Stimulated activated CD4-positive, alpha-beta T cell treated with anti-CD3 and anti-CD28 coated beads, Interleukin-12 subunit alpha, Interleukin-12 subunit beta, amount 100 ng/mL, for 4 hours (primary cell): ENCODE measurements around the gene ZNF396.

Experiments used
- DNase-seq: peaks from one replicate; pipeline ENCODE4 v3.0.0-alpha.2; 2020

ZNF396 gene

GRCh38 chr18:35379421-35379820 is 2.3 kb upstream of the ZNF396 start:
- no peak for DNase-seq

- no peak for DNase-seq
These were observed 1.4 kb upstream of the ZNF396 start for GRCh38 chr18:35378574-35378896.

DNA sequence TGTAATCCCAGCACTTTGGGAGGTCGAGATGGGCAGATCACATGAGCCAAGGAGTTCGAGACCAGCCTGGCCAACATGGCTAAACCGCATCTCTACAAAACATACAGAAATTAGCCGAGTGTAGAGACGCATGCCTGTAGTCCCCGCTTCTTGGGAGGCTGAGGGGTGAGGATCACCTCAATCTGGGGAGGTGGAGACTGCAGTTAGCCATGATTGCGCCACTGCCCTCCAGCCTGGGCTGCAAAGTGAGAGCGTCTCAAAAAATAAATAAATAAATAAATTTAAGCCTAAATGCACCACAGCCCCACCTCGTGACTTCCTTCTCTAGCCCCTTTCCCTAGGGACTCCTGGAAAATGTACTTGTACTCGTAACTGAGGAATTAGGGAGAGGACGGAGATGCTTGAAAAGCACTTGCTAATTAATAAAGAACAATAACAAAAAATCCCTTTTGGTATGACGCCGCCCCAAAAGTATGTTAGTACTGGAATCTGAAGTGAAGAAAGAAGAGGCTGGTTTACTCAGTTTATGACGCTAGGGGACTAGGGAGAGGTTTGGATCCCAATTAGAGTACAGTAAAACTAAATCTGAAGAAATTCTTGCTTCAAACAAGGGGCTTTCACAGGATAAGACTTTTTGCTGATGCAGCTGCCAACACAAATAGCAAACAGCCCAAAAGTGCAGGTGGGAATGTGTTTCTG is 887 bp upstream of the ZNF396 start:
- DNase-seq, result no peak

- DNase-seq, result peak; percentile 8
These were observed 770 bp downstream of the ZNF396 start for GRCh38 chr18:35376393-35376741.

- no peak for DNase-seq
These were observed 2.4 kb downstream of the ZNF396 start for GRCh38 chr18:35374708-35375107.

DNA sequence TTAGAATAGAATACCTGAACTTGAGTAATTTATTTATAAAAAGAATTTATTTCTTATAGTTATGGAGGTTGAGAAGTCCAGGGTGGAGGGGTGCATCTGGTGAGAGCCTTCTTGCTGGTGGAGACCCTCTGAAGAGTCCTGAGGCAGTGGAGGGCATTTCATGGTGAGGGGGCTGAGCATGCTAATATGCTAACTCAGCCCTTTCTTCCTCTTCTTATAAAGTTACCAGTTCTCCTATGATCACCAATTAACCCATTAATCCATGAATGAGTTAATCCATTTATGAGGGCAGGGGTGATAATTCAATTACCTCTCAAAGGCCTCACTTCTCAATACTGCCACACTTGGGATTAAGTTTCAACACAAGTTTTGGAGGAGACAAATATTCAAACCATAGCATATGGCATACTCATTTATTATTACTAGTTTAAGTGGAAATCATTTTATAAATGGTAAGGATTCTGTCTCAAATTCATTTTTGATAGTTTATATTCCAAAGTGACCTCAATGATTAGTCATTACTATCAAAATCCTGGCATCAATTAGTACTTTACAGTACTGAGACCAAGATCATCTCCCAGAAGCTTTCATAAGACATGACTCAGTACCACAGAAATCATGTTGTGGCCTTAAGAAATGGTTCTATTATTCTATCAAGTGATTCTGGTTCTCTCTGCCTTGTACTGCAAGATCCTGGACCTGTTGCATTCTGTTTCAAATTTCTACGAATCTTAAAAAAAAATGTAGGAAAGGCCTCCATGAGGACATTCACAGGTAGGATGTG is 5.5 kb downstream of the ZNF396 start:
- no peak for DNase-seq

- no peak for DNase-seq
These were observed 8.0 kb downstream of the ZNF396 start for GRCh38 chr18:35369126-35369525.

- no peak for DNase-seq
These were observed 8.5 kb downstream of the ZNF396 start for GRCh38 chr18:35368595-35368994.

GRCh38 chr18:35362531-35362930 is 14.6 kb downstream of the ZNF396 start:
- DNase-seq, result no peak

- DNase-seq, result no peak
These were observed 15.4 kb downstream of the ZNF396 start for GRCh38 chr18:35361570-35362321.

DNA sequence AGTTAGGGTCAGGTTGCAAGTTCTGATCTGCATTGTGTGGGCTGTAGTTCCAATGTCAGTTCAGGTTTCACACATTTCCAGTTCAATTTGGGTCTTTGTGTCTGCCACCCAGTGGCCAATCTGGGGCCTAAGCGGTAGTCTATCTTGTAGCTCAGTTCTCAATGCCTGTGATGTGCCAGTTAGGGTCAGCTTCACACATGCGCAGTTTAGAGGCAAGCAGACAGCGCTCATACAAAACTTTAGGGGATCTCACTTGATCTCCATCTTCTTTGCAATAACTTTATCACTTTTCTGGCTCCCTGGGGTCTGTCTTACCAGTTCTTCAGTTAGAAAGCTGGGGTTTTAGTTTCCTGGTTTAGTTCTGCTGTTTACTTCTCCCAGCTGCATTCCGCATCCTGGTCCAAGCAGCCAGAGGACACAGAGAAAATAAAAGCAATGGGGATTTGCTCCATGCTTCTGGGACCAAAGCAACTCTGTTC is 22.0 kb downstream of the ZNF396 start:
- DNase-seq, result peak; percentile 37

DNA sequence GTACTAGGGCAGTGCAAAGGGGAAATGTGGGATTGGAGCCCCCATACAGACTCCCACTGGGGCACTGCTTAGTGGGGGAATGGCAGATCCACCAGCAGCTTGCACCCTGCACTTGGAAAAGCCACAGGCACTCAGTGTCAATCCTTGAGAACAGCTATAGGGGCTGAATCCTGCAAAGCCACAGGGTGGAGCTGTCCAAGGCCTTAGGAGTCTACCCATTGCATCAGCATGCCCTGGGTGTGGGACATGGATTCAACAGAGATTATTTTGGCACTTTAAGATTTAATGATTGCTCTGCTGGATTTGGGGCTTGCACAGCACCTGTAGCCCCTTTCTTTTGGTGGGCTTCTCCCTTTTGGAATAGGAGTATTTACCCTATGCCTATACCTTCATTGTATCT is 24.4 kb downstream of the ZNF396 start:
- DNase-seq, result no peak

DNA sequence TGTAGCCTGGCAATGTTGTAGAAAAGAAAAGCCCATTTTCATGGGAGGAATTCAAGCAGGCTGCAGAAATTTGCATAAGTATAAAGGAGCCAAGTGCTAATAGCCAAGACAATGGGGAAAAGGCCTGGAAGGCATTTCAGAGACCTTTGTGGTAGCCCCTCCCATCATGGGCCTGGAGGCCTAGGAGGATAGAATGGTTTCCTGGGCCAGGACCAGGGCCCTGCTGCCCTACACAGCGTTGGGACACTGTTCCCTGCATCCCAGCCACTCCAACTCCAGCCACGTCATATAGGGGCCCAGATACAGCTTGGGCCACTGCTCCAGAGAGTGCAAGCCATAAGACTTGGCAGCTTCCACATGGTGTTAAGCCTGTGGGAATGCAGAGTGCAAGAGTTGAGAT is 24.9 kb downstream of the ZNF396 start:
- no peak for DNase-seq

DNA sequence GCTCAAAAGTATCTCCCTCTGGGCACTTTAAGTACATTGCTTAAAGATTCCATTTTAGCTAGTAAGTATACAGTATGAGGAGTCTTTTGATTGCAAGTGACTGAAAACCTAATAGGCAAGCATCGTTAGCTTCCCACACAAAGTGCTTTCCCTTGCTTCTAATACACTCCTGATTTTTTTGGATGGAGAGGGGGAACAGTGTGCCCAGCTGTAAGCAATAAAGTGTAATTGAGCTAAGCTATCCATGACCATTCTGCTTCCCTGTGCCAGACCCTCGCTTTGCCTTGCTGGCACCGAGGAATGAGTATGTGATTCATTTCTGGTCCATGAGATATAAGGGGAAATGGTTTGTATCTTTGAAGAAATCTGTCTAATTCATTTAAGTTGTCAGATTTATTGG is 29.1 kb downstream of the ZNF396 start:
- DNase-seq, result no peak

DNA sequence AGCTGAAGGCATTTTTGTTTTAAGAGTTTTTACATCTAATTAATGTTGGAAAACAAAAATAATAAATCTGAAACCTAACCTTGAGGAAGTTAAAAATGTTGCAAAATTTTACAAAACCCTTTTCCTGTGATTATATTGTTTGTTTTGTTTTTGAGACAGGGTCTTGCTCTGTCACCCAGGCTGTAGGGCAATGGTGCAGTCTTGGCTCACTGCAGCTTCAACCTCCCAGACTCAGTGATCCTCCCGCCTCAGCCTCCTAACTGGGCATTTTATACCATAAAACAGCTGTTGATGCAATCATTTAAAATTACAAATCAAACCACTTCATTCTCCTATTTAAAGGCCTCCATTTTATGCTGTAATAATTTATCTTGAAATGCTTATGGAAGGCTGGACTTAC is 31.2 kb downstream of the ZNF396 start:
- DNase-seq, result no peak

DNA sequence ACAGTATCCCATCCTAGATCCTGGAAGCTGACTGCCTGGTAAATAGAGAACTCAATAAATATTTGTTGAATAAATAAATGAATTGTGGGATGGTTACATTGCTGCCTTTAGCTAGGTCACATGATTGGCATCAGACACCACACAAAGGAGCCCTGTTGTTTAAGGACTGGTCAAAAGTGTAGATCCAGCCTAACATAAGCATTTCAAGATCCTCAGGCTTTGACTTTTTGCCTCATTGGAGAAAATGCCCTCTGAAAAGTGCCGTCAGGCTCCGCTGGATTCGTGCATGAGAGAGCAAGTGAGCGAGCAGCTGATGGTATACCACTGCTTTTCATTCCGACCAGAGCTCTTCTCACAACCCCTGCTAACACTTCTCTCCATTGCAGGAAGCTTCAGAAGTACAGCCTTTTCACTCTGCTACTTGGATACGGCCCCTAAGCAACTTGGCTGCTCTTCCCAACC is 31.6 kb downstream of the ZNF396 start:
- DNase-seq, result no peak

GRCh38 chr18:35344736-35345459 is 32.2 kb downstream of the ZNF396 start:
- no peak for DNase-seq

GRCh38 chr18:35343936-35344735 is 33.0 kb downstream of the ZNF396 start, which contains the start of gene ZNF24:
ZNF24 (minus strand) TSS chr18:35344420; CDS start chr18:35340650, 3,770 bp downstream.
- DNase-seq, result peak; percentile 91

- no peak for DNase-seq
These were observed 33.6 kb downstream of the ZNF396 start for GRCh38 chr18:35343488-35343935.

- no peak for DNase-seq
These were observed 39.9 kb downstream of the ZNF396 start for GRCh38 chr18:35337286-35337685.

- no peak for DNase-seq
These were observed 41.3 kb downstream of the ZNF396 start for GRCh38 chr18:35335866-35336265.

GRCh38 chr18:35334821-35335220 is 42.3 kb downstream of the ZNF396 start:
- DNase-seq, result no peak
